A549 (cell line): ENCODE results near the gene ZNF317. TPM values are rescaled to one million over a fixed set of nuclear protein-coding genes. Genes with fewer than 3 reads are reported as not detected.

Experiments used
- ATAC-seq, 2 experiments: fragments of 200-7000 bp in 1 of 2; fragments of >200 bp in 1 of 2; cut with Nextera tagmentation in 1 of 2; cut with Tn5 transposase in 1 of 2; 3 replicates each; pipeline versions ENCODE4 v1.8.0 to v1.9.1; 2018 to 2020; ENCODE audit warnings: mild to moderate bottlenecking in 1 of 2, moderate library complexity in 1 of 2
- CTCF ChIA-PET: fragments of 300-600 bp; sonication (Branson Sonifier 250); formaldehyde crosslinking; extraction: SDS; loops from one replicate; lab custom pipeline; 2021; ENCODE audit warnings: antibody characterized with exemption, inconsistent platforms; lab: Yijun Ruan, JAX
- POLR2A ChIA-PET: fragments of 350-600 bp; formaldehyde crosslinking; extraction: SDS; loops from one replicate; lab custom pipeline; 2021; ENCODE audit warnings: antibody characterized with exemption, inconsistent platforms; lab: Yijun Ruan, JAX
- DNase-seq, 2 experiments: peaks; one replicate each; pipeline versions ENCODE4 v3.0.0 to v3.0.0-alpha.2; 2011 to 2016; ENCODE audit warnings: low read depth in 1 of 2, low spot score in 1 of 2
- FAIRE-seq: peaks from 2 replicates; lab custom pipeline; 2011; peaks lifted over from hg19 to GRCh38; lab: Jason Lieb, UNC
- H3K27ac ChIP-seq, 2 experiments: fragments of >200 bp; sonication (Bioruptor Twin); formaldehyde crosslinking; 3 replicates each; pipeline ENCODE4 v1.5.1; 2016 to 2017
- H3K4me1 ChIP-seq: fragments of >200 bp; sonication (Bioruptor Twin); formaldehyde crosslinking; 3 replicates; pipeline ENCODE4 v1.6.1; 2016
- H3K4me2 ChIP-seq: fragments of >200 bp; sonication (Bioruptor Twin); formaldehyde crosslinking; 3 replicates; pipeline ENCODE4 v1.6.1; 2016
- H3K4me3 ChIP-seq: fragments of >200 bp; sonication (Bioruptor Twin); formaldehyde crosslinking; 3 replicates; pipeline ENCODE4 v1.5.1; 2016
- H3K9me3 ChIP-seq: fragments of >200 bp; sonication (Bioruptor Twin); formaldehyde crosslinking; 3 replicates; pipeline ENCODE4 v1.6.1; 2016
- BCL3 ChIP-seq: fragments of >200 bp; sonication (Bioruptor Twin); formaldehyde crosslinking; IDR thresholded peaks from 3 replicates; pipeline ENCODE4 v1.6.1; 2016
- CBX8 ChIP-seq: fragments of 200-600 bp; sonication (generic); IDR thresholded peaks from 2 replicates; pipeline ENCODE4 v1.6.1; 2016
- CHD2 ChIP-seq: fragments of 150-350 bp; IDR thresholded peaks from 2 replicates; pipeline ENCODE4 v1.6.1; 2014; ENCODE audit warnings: low read length; ENCODE audit not compliant: partially characterized antibody
- CHD4 ChIP-seq: fragments of 200-600 bp; sonication (generic); IDR thresholded peaks from 2 replicates; pipeline ENCODE4 v1.6.1; 2016; ENCODE audit warnings: antibody characterized with exemption, mild to moderate bottlenecking, borderline replicate concordance
- EHMT2 ChIP-seq: fragments of 200-600 bp; sonication (generic); IDR thresholded peaks from 2 replicates; pipeline ENCODE4 v1.6.1; 2016; ENCODE audit warnings: antibody characterized with exemption, low read depth, mild to moderate bottlenecking, moderate library complexity
- ELK1 ChIP-seq: fragments of 150-350 bp; IDR thresholded peaks from 2 replicates; pipeline ENCODE4 v1.6.1; 2014; ENCODE audit warnings: low read depth, mild to moderate bottlenecking, low read length
- FOXS1 ChIP-seq: fragments of 250-450 bp; sonication (Bioruptor Pico); IDR thresholded peaks from 2 replicates; pipeline ENCODE4 v1.5.0; 2020; ENCODE audit warnings: mild to moderate bottlenecking, moderate library complexity
- HES2 ChIP-seq: fragments of >200 bp; sonication (Bioruptor Twin); formaldehyde crosslinking; IDR thresholded peaks from 2 replicates; pipeline ENCODE4 v1.6.1; 2016
- HOXB13 ChIP-seq: fragments of 250-450 bp; sonication (Bioruptor Pico); IDR thresholded peaks from 2 replicates; pipeline ENCODE4 v1.5.0; 2020; ENCODE audit warnings: low read depth, mild to moderate bottlenecking, moderate library complexity
- JUNB ChIP-seq: fragments of >200 bp; sonication (Bioruptor Twin); formaldehyde crosslinking; IDR thresholded peaks from 2 replicates; pipeline ENCODE4 v1.6.1; 2016
- KDM5A ChIP-seq: fragments of 200-600 bp; sonication (generic); IDR thresholded peaks from 2 replicates; pipeline ENCODE4 v1.6.1; 2016; ENCODE audit warnings: antibody characterized with exemption, mild to moderate bottlenecking
- MAX ChIP-seq: IDR thresholded peaks from 2 replicates; pipeline ENCODE4 v1.6.1; 2012
- REST ChIP-seq: fragments of 200-600 bp; sonication (generic); IDR thresholded peaks from 2 replicates; pipeline ENCODE4 v1.6.1; 2016; ENCODE audit warnings: antibody characterized with exemption, mild to moderate bottlenecking, moderate library complexity
- SMC3 ChIP-seq: fragments of >200 bp; sonication (Bioruptor Twin); formaldehyde crosslinking; IDR thresholded peaks from 3 replicates; pipeline ENCODE4 v1.6.1; 2018; ENCODE audit warnings: inconsistent platforms
- ZC3H11A ChIP-seq: fragments of 450-650 bp; IDR thresholded peaks from 2 replicates; pipeline ENCODE4 v1.6.1; 2014; ENCODE audit warnings: antibody characterized with exemption, mild to moderate bottlenecking
- ZFP36 ChIP-seq: fragments of 450-650 bp; IDR thresholded peaks from 2 replicates; pipeline ENCODE4 v1.6.1; 2014; ENCODE audit warnings: borderline replicate concordance; ENCODE audit not compliant: partially characterized antibody
- ZNF302 ChIP-seq: fragments of 250-450 bp; sonication (Bioruptor Pico); IDR thresholded peaks from 2 replicates; pipeline ENCODE4 v1.9.0; 2021; ENCODE audit warnings: inconsistent platforms, mild to moderate bottlenecking, moderate library complexity
- ZSCAN20 ChIP-seq: fragments of 250-450 bp; sonication (Bioruptor Pico); IDR thresholded peaks from 2 replicates; pipeline ENCODE4 v1.8.0; 2022; ENCODE audit warnings: mild to moderate bottlenecking, moderate library complexity
- WGBS: methylation state at CpG from one replicate; pipeline ENCODE4 v1.1.6; 2017; ENCODE audit errors: missing lambda C conversion rate; 5-methylcytosine and 5-hydroxymethylcytosine counted together
- polyA plus RNA-seq, 4 experiments: library from polyadenylated mRNA; depleted of rRNA in 3 of 4; stranded (reverse); fragments of >200 nt; fragmentation: RNase III in 1 of 4; extraction: RNeasy Plus Mini Kit Qiagen cat#74134 plus additional on column Dnase treatment in 1 of 4; gene quantifications; 2 replicates in 3 of 4; 3 replicates in 1 of 4; pipeline ENCODE4 v1.2.3, GENCODE V29; 2011 to 2017

Gene ZNF317
- polyA plus RNA-seq, 2 of the 4 experiments (the other 2 are of a cell fraction): 16.3 to 21.8 TPM

GRCh38 chr19:9171393-9171991, 31.3 kb downstream of the ZNF317 start:
- CTCF ChIA-PET: no interaction called here

GRCh38 chr19:9175326-9175725, 35.1 kb downstream of the ZNF317 start:
- ChIA-PET CTCF (no interaction called here), POLR2A (no interaction called here)
- Histone ChIP-seq H3K27ac (no peak overlapping the region), H3K4me2 (no peak overlapping the region), H3K9me3 (no peaks in the 10 kb centered on the region), H3K4me1 (no peaks in the 10 kb centered on the region), H3K4me3 (no peak overlapping the region)
- no peak for FAIRE-seq
- no peak for DNase-seq
- ATAC-seq: no peak
- TF ChIP-seq ZC3H11A (no peak), FOXS1 (CRISPR knock-in tag) (no peak), CHD4 (no peak), SMC3 (no peak), CHD2 (no peak), KDM5A (no peak), ELK1 (no peak), HOXB13 (CRISPR knock-in tag) (no peak), REST (no peak), EHMT2 (no peak)
- WGBS: 40% methylated on average over 5 of the region's 5 CpGs

More at GRCh38 chr19:9171393-9171991, 31.3 kb downstream of the ZNF317 start:
- WGBS: 33% methylated on average over 6 of the region's 6 CpGs
- no peaks in the 10 kb centered on the region for H3K4me1 ChIP-seq
- ATAC-seq (no peak), FAIRE-seq (no peak), DNase-seq (no peak)
- no peak overlapping the region for H3K4me3 ChIP-seq
- peaks cover 13% of the 10 kb centered on the region; the same call in 2 of the 3 replicates for H3K9me3 ChIP-seq
- H3K4me2 ChIP-seq: no peak overlapping the region
- POLR2A ChIA-PET: no interaction called here
- TF ChIP-seq MAX (no peak), BCL3 (no peak), ZC3H11A (no peak), HES2 (no peak), ZNF302 (CRISPR knock-in tag) (no peak), ZSCAN20 (CRISPR knock-in tag) (no peak), JUNB (no peak), EHMT2 (no peak), ZFP36 (no peak), CHD4 (no peak), CBX8 (no peak)
- no peak overlapping the region for H3K27ac ChIP-seq
